WTC11 (cell line): ENCODE data around the gene ASB2. TPM values are rescaled to one million over a fixed set of nuclear protein-coding genes. Genes with fewer than 3 reads are reported as not detected.

Source experiments
- ATAC-seq: fragments of 200-7000 bp; cut with Tn5 transposase; 2 replicates; pipeline ENCODE4 v1.10.0; 2021; ENCODE audit warnings: mild to moderate bottlenecking, moderate library complexity
- CTCF ChIA-PET: fragments of 300-600 bp; sonication (Branson Sonifier 250); formaldehyde crosslinking; loops from one replicate; lab custom pipeline; 2021; ENCODE audit warnings: antibody characterized with exemption; lab: Charles Lee
- POLR2A ChIA-PET: fragments of 350-600 bp; sonication (Branson Sonifier 250); formaldehyde crosslinking; loops from one replicate; lab custom pipeline; 2021; ENCODE audit warnings: antibody characterized with exemption; lab: Charles Lee
- DNase-seq: peaks from one replicate; pipeline ENCODE4 v3.0.0; 2021; ENCODE audit warnings: low spot score
- H3K27ac Mint-ChIP-seq: 2 replicates; pipeline ENCODE4 v1.8.0; 2021; ENCODE audit warnings: mixed read lengths
- H3K27me3 Mint-ChIP-seq: 2 replicates; pipeline ENCODE4 v1.8.0; 2021; ENCODE audit warnings: low read depth, mild to moderate bottlenecking, moderate library complexity, mixed read lengths
- H3K36me3 Mint-ChIP-seq: 2 replicates; pipeline ENCODE4 v1.8.0; 2021; ENCODE audit warnings: mixed read lengths
- H3K4me1 Mint-ChIP-seq: 2 replicates; pipeline ENCODE4 v1.8.0; 2022; ENCODE audit warnings: mixed read lengths
- H3K4me3 Mint-ChIP-seq: 2 replicates; pipeline ENCODE4 v1.8.0; 2021; ENCODE audit warnings: mild to moderate bottlenecking, moderate library complexity, mixed read lengths
- H3K9me3 Mint-ChIP-seq: 2 replicates; pipeline ENCODE4 v1.8.0; 2021; ENCODE audit warnings: mixed read lengths
- CBFB ChIP-seq: sonication (generic); formaldehyde crosslinking; IDR thresholded peaks from 2 replicates; pipeline ENCODE4 v1.8.1; 2022; ENCODE audit warnings: mild to moderate bottlenecking, low read depth, missing genetic modification reagents
- JAZF1 ChIP-seq: fragments of 250-450 bp; sonication (Bioruptor Pico); IDR thresholded peaks from 2 replicates; pipeline ENCODE4 v1.9.0; 2021; ENCODE audit warnings: moderate library complexity, mild to moderate bottlenecking, inconsistent platforms
- NR1H2 ChIP-seq: sonication (generic); formaldehyde crosslinking; IDR thresholded peaks from 2 replicates; pipeline ENCODE4 v1.9.0; 2021; ENCODE audit warnings: mild to moderate bottlenecking, moderate library complexity, missing genetic modification reagents
- TEAD1 ChIP-seq: sonication (generic); formaldehyde crosslinking; IDR thresholded peaks from 2 replicates; pipeline ENCODE4 v1.8.0; 2022; ENCODE audit warnings: mild to moderate bottlenecking, missing genetic modification reagents
- total RNA-seq: library from RNA; stranded (reverse); gene quantifications from 3 replicates; pipeline ENCODE4 v1.2.3, GENCODE V29; 2021
- TF ChIP-seq, protein P1 (sequence below): sonication (generic); formaldehyde crosslinking; IDR thresholded peaks from 2 replicates; pipeline ENCODE4 v1.8.1; 2022; ENCODE audit warnings: missing genetic modification reagents, borderline replicate concordance
- TF ChIP-seq, protein P2 (sequence below): sonication (generic); formaldehyde crosslinking; IDR thresholded peaks from 2 replicates; pipeline ENCODE4 v1.8.0; 2022; ENCODE audit warnings: mild to moderate bottlenecking, missing genetic modification reagents
- TF ChIP-seq, protein P3 (sequence below): sonication (generic); formaldehyde crosslinking; IDR thresholded peaks from 2 replicates; pipeline ENCODE4 v1.8.0; 2023; ENCODE audit warnings: missing genetic modification reagents, mild to moderate bottlenecking, borderline replicate concordance
- TF ChIP-seq, protein P4 (sequence below): fragments of 250-450 bp; sonication (Bioruptor Pico); IDR thresholded peaks from 2 replicates; pipeline ENCODE4 v1.9.0; 2021; ENCODE audit warnings: mild to moderate bottlenecking

Gene ASB2
- total RNA-seq, 1 experiment from 2014 or later, result 0.37 TPM

DNA sequence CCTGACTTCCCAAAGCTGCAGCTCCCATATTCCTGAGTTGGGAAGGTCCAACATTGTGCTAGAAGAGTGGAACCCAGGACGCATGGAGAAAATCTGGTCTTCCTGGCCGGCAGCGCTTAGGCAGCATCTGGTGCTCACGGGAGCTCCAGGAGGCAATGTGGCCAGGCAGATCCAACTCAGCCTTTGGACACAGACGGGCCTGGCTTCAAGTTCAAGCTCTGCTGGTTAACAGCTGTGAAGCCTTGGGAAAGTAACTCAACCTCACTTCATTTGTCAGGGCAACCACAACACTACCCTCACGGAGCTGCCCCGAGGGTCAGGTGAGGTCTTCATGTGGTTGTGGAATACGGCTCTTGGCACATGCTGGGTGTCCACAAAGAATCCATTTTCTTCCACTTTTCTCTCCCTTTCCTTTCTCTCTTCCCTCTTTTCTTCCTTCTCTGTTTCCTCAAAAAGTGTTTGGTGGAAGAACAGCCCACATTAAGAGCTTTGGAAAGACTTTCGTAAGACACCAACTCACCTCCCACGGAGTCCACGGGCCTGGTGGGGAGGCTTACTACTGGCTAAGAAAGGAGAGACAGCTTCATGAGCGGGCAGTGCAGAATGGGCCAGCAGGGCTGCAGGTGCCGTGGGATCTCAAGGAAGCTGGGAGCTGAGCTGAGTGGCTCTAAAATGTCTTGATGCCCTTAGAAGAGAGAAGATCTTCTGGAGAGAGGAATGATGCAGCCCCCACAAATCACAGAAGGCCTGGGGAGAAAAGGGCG is 51.6 kb downstream of the ASB2 start (continued):
- TF ChIP-seq NR1H2 (CRISPR knock-in tag), result no peak
- TF ChIP-seq, protein P1, sequence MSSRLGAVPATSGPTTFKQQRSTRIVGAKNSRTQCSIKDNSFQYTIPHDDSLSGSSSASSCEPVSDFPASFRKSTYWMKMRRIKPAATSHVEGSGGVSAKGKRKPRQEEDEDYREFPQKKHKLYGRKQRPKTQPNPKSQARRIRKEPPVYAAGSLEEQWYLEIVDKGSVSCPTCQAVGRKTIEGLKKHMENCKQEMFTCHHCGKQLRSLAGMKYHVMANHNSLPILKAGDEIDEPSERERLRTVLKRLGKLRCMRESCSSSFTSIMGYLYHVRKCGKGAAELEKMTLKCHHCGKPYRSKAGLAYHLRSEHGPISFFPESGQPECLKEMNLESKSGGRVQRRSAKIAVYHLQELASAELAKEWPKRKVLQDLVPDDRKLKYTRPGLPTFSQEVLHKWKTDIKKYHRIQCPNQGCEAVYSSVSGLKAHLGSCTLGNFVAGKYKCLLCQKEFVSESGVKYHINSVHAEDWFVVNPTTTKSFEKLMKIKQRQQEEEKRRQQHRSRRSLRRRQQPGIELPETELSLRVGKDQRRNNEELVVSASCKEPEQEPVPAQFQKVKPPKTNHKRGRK (CRISPR knock-in tag), result no peak
- TF ChIP-seq, all 79 proteins: peak for 0

DNA sequence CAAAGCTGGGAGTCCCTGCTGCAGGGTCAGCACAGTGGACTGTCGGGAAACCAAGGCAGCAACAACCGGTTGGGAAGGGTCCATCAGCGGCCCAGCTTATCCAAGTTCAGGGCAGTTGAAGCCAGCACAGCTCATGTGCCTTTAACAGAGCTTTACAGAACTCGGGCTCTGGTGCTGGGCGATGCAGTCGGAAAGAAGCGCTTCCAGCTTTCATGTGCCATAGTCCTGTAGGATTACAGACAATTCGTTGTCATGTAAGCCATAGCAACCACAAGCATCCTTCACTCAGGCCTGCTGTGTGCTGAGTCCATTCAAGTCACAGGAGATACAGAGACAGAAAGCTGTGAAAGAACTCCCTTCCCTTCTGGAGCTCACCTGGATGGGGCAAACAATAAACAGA is 52.7 kb downstream of the ASB2 start:
- H3K9me3 Mint-ChIP-seq, result peaks cover 4% of the 10 kb centered on the region; the same call in 1 of the 2 replicates
- no peak overlapping the region for H3K27ac Mint-ChIP-seq
- no peaks in the 10 kb centered on the region for H3K36me3 Mint-ChIP-seq
- TF ChIP-seq TEAD1 (CRISPR knock-in tag), result no peak
- no peak for TF ChIP-seq CBFB (CRISPR knock-in tag)
- TF ChIP-seq, protein P2, sequence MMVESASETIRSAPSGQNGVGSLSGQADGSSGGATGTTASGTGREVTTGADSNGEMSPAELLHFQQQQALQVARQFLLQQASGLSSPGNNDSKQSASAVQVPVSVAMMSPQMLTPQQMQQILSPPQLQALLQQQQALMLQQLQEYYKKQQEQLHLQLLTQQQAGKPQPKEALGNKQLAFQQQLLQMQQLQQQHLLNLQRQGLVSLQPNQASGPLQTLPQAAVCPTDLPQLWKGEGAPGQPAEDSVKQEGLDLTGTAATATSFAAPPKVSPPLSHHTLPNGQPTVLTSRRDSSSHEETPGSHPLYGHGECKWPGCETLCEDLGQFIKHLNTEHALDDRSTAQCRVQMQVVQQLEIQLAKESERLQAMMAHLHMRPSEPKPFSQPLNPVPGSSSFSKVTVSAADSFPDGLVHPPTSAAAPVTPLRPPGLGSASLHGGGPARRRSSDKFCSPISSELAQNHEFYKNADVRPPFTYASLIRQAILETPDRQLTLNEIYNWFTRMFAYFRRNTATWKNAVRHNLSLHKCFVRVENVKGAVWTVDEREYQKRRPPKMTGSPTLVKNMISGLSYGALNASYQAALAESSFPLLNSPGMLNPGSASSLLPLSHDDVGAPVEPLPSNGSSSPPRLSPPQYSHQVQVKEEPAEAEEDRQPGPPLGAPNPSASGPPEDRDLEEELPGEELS (CRISPR knock-in tag), result no peak
- TF ChIP-seq, protein P3, sequence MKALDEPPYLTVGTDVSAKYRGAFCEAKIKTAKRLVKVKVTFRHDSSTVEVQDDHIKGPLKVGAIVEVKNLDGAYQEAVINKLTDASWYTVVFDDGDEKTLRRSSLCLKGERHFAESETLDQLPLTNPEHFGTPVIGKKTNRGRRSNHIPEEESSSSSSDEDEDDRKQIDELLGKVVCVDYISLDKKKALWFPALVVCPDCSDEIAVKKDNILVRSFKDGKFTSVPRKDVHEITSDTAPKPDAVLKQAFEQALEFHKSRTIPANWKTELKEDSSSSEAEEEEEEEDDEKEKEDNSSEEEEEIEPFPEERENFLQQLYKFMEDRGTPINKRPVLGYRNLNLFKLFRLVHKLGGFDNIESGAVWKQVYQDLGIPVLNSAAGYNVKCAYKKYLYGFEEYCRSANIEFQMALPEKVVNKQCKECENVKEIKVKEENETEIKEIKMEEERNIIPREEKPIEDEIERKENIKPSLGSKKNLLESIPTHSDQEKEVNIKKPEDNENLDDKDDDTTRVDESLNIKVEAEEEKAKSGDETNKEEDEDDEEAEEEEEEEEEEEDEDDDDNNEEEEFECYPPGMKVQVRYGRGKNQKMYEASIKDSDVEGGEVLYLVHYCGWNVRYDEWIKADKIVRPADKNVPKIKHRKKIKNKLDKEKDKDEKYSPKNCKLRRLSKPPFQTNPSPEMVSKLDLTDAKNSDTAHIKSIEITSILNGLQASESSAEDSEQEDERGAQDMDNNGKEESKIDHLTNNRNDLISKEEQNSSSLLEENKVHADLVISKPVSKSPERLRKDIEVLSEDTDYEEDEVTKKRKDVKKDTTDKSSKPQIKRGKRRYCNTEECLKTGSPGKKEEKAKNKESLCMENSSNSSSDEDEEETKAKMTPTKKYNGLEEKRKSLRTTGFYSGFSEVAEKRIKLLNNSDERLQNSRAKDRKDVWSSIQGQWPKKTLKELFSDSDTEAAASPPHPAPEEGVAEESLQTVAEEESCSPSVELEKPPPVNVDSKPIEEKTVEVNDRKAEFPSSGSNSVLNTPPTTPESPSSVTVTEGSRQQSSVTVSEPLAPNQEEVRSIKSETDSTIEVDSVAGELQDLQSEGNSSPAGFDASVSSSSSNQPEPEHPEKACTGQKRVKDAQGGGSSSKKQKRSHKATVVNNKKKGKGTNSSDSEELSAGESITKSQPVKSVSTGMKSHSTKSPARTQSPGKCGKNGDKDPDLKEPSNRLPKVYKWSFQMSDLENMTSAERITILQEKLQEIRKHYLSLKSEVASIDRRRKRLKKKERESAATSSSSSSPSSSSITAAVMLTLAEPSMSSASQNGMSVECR (CRISPR knock-in tag), result no peak
- TF ChIP-seq JAZF1 (CRISPR knock-in tag), result no peak
- TF ChIP-seq, protein P4, sequence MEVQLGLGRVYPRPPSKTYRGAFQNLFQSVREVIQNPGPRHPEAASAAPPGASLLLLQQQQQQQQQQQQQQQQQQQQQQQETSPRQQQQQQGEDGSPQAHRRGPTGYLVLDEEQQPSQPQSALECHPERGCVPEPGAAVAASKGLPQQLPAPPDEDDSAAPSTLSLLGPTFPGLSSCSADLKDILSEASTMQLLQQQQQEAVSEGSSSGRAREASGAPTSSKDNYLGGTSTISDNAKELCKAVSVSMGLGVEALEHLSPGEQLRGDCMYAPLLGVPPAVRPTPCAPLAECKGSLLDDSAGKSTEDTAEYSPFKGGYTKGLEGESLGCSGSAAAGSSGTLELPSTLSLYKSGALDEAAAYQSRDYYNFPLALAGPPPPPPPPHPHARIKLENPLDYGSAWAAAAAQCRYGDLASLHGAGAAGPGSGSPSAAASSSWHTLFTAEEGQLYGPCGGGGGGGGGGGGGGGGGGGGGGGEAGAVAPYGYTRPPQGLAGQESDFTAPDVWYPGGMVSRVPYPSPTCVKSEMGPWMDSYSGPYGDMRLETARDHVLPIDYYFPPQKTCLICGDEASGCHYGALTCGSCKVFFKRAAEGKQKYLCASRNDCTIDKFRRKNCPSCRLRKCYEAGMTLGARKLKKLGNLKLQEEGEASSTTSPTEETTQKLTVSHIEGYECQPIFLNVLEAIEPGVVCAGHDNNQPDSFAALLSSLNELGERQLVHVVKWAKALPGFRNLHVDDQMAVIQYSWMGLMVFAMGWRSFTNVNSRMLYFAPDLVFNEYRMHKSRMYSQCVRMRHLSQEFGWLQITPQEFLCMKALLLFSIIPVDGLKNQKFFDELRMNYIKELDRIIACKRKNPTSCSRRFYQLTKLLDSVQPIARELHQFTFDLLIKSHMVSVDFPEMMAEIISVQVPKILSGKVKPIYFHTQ (CRISPR knock-in tag), result no peak
- TF ChIP-seq, all 79 proteins: peak for 0
- CTCF ChIA-PET, result interaction anchor here (0.6 to 3.6 kb wide), 8 partner anchors 9 to 214 kb away, joined by 3 to 28 read pairs (median 6); partner anchors contain the start of gene OTUB2
- no peak for ATAC-seq
- Mint-ChIP-seq H3K4me1 (peaks cover 6% of the 10 kb centered on the region; the same call in 1 of the 2 replicates), H3K4me3 (no peak overlapping the region), H3K27me3 (no peaks in the 10 kb centered on the region; the same call in 1 of the 2 replicates)
- POLR2A ChIA-PET, result no interaction called here
- no peak for DNase-seq
